OCI-LY1 (cell line): ENCODE data around the gene RXFP4.

Experiments
- H2AFZ ChIP-seq: fragments of 200-600 bp; sonication (generic), shearing (Covaris generic); 2 replicates; pipeline ENCODE4 v1.6.0; 2014; ENCODE audit warnings: antibody characterized with exemption, mild to moderate bottlenecking, low read length
- H3F3A ChIP-seq: fragments of 200-600 bp; sonication (generic), shearing (Covaris generic); 2 replicates; pipeline ENCODE4 v1.6.0; 2014; ENCODE audit warnings: mild to moderate bottlenecking, antibody characterized with exemption, low read length, moderate library complexity; ENCODE audit not compliant: insufficient read depth
- H3K27ac ChIP-seq: fragments of 200-600 bp; sonication (generic); 2 replicates; pipeline ENCODE4 v1.5.1; 2014; ENCODE audit warnings: low read length, mixed run types, mild to moderate bottlenecking, low read depth; ENCODE audit not compliant: poor library complexity, severe bottlenecking
- H3K27me3 ChIP-seq: fragments of 200-600 bp; sonication (generic); 2 replicates; pipeline ENCODE4 v1.6.0; 2014; ENCODE audit warnings: antibody characterized with exemption, mild to moderate bottlenecking, low read length, moderate library complexity; ENCODE audit not compliant: insufficient read depth
- H3K36me3 ChIP-seq: fragments of 200-600 bp; sonication (generic); 2 replicates; pipeline ENCODE4 v1.6.1; 2014; ENCODE audit warnings: mild to moderate bottlenecking, antibody characterized with exemption, low read length, moderate library complexity, mixed read lengths; ENCODE audit not compliant: insufficient read depth
- H3K4me1 ChIP-seq: fragments of 200-600 bp; sonication (generic); 2 replicates; pipeline ENCODE4 v1.5.1; 2014; ENCODE audit warnings: mild to moderate bottlenecking, low read length, moderate library complexity; ENCODE audit not compliant: insufficient read depth, severe bottlenecking
- H3K4me2 ChIP-seq: fragments of 200-600 bp; sonication (generic), shearing (Covaris generic); 2 replicates; pipeline ENCODE4 v1.6.1; 2014; ENCODE audit warnings: low read length
- H3K4me3 ChIP-seq: fragments of 200-600 bp; sonication (generic); 2 replicates; pipeline ENCODE4 v1.5.1; 2014; ENCODE audit warnings: low read length, low read depth, mild to moderate bottlenecking, mixed read lengths; ENCODE audit not compliant: poor library complexity, severe bottlenecking
- H3K79me2 ChIP-seq: fragments of 200-600 bp; shearing (Covaris generic); 2 replicates; pipeline ENCODE4 v1.6.1; 2016; ENCODE audit warnings: mixed run types, low read length, mixed read lengths; ENCODE audit not compliant: insufficient read depth
- H3K9ac ChIP-seq: fragments of 200-600 bp; sonication (generic), shearing (Covaris generic); 2 replicates; pipeline ENCODE4 v1.6.1; 2014; ENCODE audit warnings: mild to moderate bottlenecking, low read length, mixed read lengths
- H3K9me2 ChIP-seq: fragments of 200-600 bp; sonication (generic), shearing (Covaris generic); 2 replicates; pipeline ENCODE4 v1.6.1; 2014; ENCODE audit warnings: low read depth, mild to moderate bottlenecking, low read length, mixed read lengths
- H3K9me3 ChIP-seq: fragments of 200-600 bp; shearing (Covaris generic); 2 replicates; pipeline ENCODE4 v1.6.1; 2014; ENCODE audit warnings: low read length, mixed read lengths
- H4K20me1 ChIP-seq: fragments of 200-600 bp; sonication (generic), shearing (Covaris generic); 2 replicates; pipeline ENCODE4 v1.6.0; 2016; ENCODE audit warnings: mild to moderate bottlenecking, low read length; ENCODE audit not compliant: insufficient read depth
- CTCF ChIP-seq: fragments of 200-600 bp; sonication (generic), shearing (Covaris generic); IDR thresholded peaks from 2 replicates; pipeline ENCODE4 v1.5.1; 2017; ENCODE audit warnings: mild to moderate bottlenecking, antibody characterized with exemption, low read length, moderate library complexity, mixed read lengths
- EZH2 ChIP-seq: fragments of 200-600 bp; sonication (generic), shearing (Covaris generic); IDR thresholded peaks from 2 replicates; pipeline ENCODE4 v1.8.0; 2017; ENCODE audit warnings: borderline replicate concordance, mixed run types, mild to moderate bottlenecking, antibody characterized with exemption, low read length, moderate library complexity, mixed read lengths

Gene RXFP4

GRCh38 chr1:155971910-155972809 is 30.7 kb downstream of the RXFP4 start:
- Histone ChIP-seq H3K79me2 (peaks cover 80% of the 10 kb centered on the region), H3F3A (no peaks in the 10 kb centered on the region), H3K27ac (no peak overlapping the region), H3K9me2 (no peaks in the 10 kb centered on the region), H3K4me2 (peak overlapping the region; percentile 20; the same call in 1 of the 2 replicates), H2AFZ (no peak overlapping the region), H3K4me3 (no peak overlapping the region), H4K20me1 (no peaks in the 10 kb centered on the region), H3K27me3 (no peaks in the 10 kb centered on the region), H3K36me3 (peaks cover 55% of the 10 kb centered on the region), H3K4me1 (peaks cover 69% of the 10 kb centered on the region), H3K9me3 (no peaks in the 10 kb centered on the region), H3K9ac (no peak overlapping the region)
- TF ChIP-seq CTCF (no peak), EZH2 (no peak)

GRCh38 chr1:155973723-155974122 is 32.3 kb downstream of the RXFP4 start:
- no peaks in the 10 kb centered on the region for H3K9me3 ChIP-seq
- no peaks in the 10 kb centered on the region for H3K9me2 ChIP-seq
- no peak overlapping the region for H3K9ac ChIP-seq
- TF ChIP-seq CTCF (no peak), EZH2 (no peak)
- no peaks in the 10 kb centered on the region for H3F3A ChIP-seq
- H3K4me2 ChIP-seq: no peak overlapping the region
- H4K20me1 ChIP-seq: no peaks in the 10 kb centered on the region
- no peak overlapping the region for H3K4me3 ChIP-seq
- peaks cover 39% of the 10 kb centered on the region for H3K36me3 ChIP-seq
- no peak overlapping the region for H2AFZ ChIP-seq
- H3K27ac ChIP-seq: no peak overlapping the region
- no peaks in the 10 kb centered on the region for H3K27me3 ChIP-seq
- peaks cover 87% of the 10 kb centered on the region for H3K79me2 ChIP-seq
- H3K4me1 ChIP-seq: peaks cover 70% of the 10 kb centered on the region

- H3K36me3 ChIP-seq: peaks cover 31% of the 10 kb centered on the region; the same call in 1 of the 2 replicates
- peak overlapping the region; percentile 87 for H3K4me2 ChIP-seq
- H3K79me2 ChIP-seq: peaks cover 83% of the 10 kb centered on the region
- no peaks in the 10 kb centered on the region for H4K20me1 ChIP-seq
- H3K9me3 ChIP-seq: no peaks in the 10 kb centered on the region
- TF ChIP-seq EZH2 (no peak), CTCF (no peak)
- H3K9ac ChIP-seq: peak overlapping the region; percentile 97
- peak overlapping the region; percentile 96 for H3K27ac ChIP-seq
- H3K4me1 ChIP-seq: peaks cover 77% of the 10 kb centered on the region
- no peaks in the 10 kb centered on the region for H3K9me2 ChIP-seq
- no peaks in the 10 kb centered on the region for H3K27me3 ChIP-seq
- H3F3A ChIP-seq: no peaks in the 10 kb centered on the region
- no peak overlapping the region for H2AFZ ChIP-seq
- H3K4me3 ChIP-seq: peak overlapping the region; percentile 92
These were observed 33.0 kb downstream of the RXFP4 start for GRCh38 chr1:155974208-155975115.
